MM.1S (cell line): ENCODE measurements around the gene PDE1C.

Source experiments
- DNase-seq: peaks from one replicate; pipeline ENCODE4 v3.0.0-alpha.2; 2015
- H2AFZ ChIP-seq: fragments of 300-600 bp; sonication (generic); 2 replicates; pipeline ENCODE4 v1.6.0; 2016; ENCODE audit warnings: antibody characterized with exemption, low read length
- H3F3A ChIP-seq: fragments of 300-600 bp; sonication (generic); 2 replicates; pipeline ENCODE4 v1.6.1; 2016; ENCODE audit warnings: mild to moderate bottlenecking, antibody characterized with exemption, low read length, moderate library complexity, mixed read lengths; ENCODE audit not compliant: insufficient read depth
- H3K27ac ChIP-seq: fragments of 300-600 bp; sonication (generic); 2 replicates; pipeline ENCODE4 v1.5.1; 2016; ENCODE audit warnings: mild to moderate bottlenecking, low read length
- H3K27me3 ChIP-seq: fragments of 300-600 bp; sonication (generic); replicated peaks from 2 replicates; pipeline ENCODE4 v1.6.0; 2016; ENCODE audit warnings: low read length; ENCODE audit not compliant: insufficient read depth
- H3K36me3 ChIP-seq: fragments of 300-600 bp; sonication (generic); replicated peaks from 2 replicates; pipeline ENCODE4 v1.6.1; 2016; ENCODE audit warnings: mild to moderate bottlenecking, low read length, mixed read lengths; ENCODE audit not compliant: insufficient read depth
- H3K4me1 ChIP-seq: fragments of 300-600 bp; sonication (generic); 2 replicates; pipeline ENCODE4 v1.6.1; 2016; ENCODE audit warnings: low read length, mixed read lengths
- H3K4me2 ChIP-seq: fragments of 300-600 bp; sonication (generic); 2 replicates; pipeline ENCODE4 v1.6.0; 2016; ENCODE audit warnings: low read depth, low read length
- H3K4me3 ChIP-seq: fragments of 300-600 bp; sonication (generic); 2 replicates; pipeline ENCODE4 v1.5.1; 2016; ENCODE audit warnings: low read length, mixed read lengths
- H3K79me2 ChIP-seq: fragments of 300-600 bp; sonication (generic); 2 replicates; pipeline ENCODE4 v1.6.1; 2016; ENCODE audit warnings: mixed run types, low read length, mixed read lengths
- H3K9ac ChIP-seq: fragments of 300-600 bp; sonication (generic); 2 replicates; pipeline ENCODE4 v1.6.1; 2016; ENCODE audit warnings: low read length, mixed read lengths
- H3K9me2 ChIP-seq: fragments of 300-600 bp; sonication (generic); replicated peaks from 2 replicates; pipeline ENCODE4 v1.6.1; 2016; ENCODE audit warnings: mild to moderate bottlenecking, low read length, mixed read lengths; ENCODE audit not compliant: insufficient read depth
- H3K9me3 ChIP-seq: fragments of 300-600 bp; sonication (generic); replicated peaks from 2 replicates; pipeline ENCODE4 v1.6.1; 2016; ENCODE audit warnings: mild to moderate bottlenecking, low read length, mixed read lengths; ENCODE audit not compliant: insufficient read depth
- H4K20me1 ChIP-seq: fragments of 300-600 bp; sonication (generic); 2 replicates; pipeline ENCODE4 v1.6.1; 2016; ENCODE audit warnings: mild to moderate bottlenecking, low read length, moderate library complexity, mixed read lengths; ENCODE audit not compliant: insufficient read depth
- CTCF ChIP-seq: fragments of 300-600 bp; sonication (generic); IDR thresholded peaks from 2 replicates; pipeline ENCODE4 v1.5.1; 2016; ENCODE audit warnings: antibody characterized with exemption, low read length, mixed read lengths
- EZH2 ChIP-seq: fragments of 300-600 bp; sonication (generic); optimal IDR thresholded peaks from 2 replicates; pipeline ENCODE3; 2017; ENCODE audit warnings: low read depth, mild to moderate bottlenecking, antibody characterized with exemption, low read length, mixed read lengths
- EZH2phosphoT487 ChIP-seq: fragments of 300-600 bp; sonication (generic); IDR thresholded peaks from 2 replicates; pipeline ENCODE4 v1.6.1; 2018; ENCODE audit warnings: antibody characterized with exemption, low read length

The PDE1C gene

GRCh38 chr7:32070406-32071360 is at the start of gene PDE1C:
PDE1C (minus strand) TSS chr7:32070407.
- Histone ChIP-seq H3K4me3 (no peak within 1 kb of the TSS), H4K20me1 (no peaks in the 10 kb centered on the region), H3K4me1 (no peaks in the 10 kb centered on the region), H3K36me3 (no peaks in the 10 kb centered on the region), H3K79me2 (no peaks in the 10 kb centered on the region), H3K9me3 (no peaks in the 10 kb centered on the region), H3K9ac (no peak within 1 kb of the TSS), H2AFZ (no peak within 1 kb of the TSS), H3K27ac (no peak within 1 kb of the TSS), H3K27me3 (no peaks in the 10 kb centered on the region), H3K4me2 (no peak within 1 kb of the TSS), H3K9me2 (no peaks in the 10 kb centered on the region), H3F3A (no peaks in the 10 kb centered on the region)
- no peak for DNase-seq
- TF ChIP-seq EZH2 (no peak), EZH2phosphoT487 (no peak), CTCF (no peak)

GRCh38 chr7:32119790-32120196 is 49.6 kb upstream of the PDE1C start:
- H3K9me3 ChIP-seq, result no peaks in the 10 kb centered on the region
- no peak overlapping the region for H3K9ac ChIP-seq
- H3F3A ChIP-seq, result no peaks in the 10 kb centered on the region
- H3K9me2 ChIP-seq, result no peaks in the 10 kb centered on the region
- no peak overlapping the region for H3K27ac ChIP-seq
- no peak for DNase-seq
- no peaks in the 10 kb centered on the region for H3K79me2 ChIP-seq
- H3K36me3 ChIP-seq, result no peaks in the 10 kb centered on the region
- no peaks in the 10 kb centered on the region for H4K20me1 ChIP-seq
- no peak for TF ChIP-seq EZH2phosphoT487
- no peak for TF ChIP-seq EZH2
- no peak for TF ChIP-seq CTCF
- H3K4me3 ChIP-seq, result no peak overlapping the region
- H3K4me2 ChIP-seq, result no peak overlapping the region
- H3K4me1 ChIP-seq, result no peaks in the 10 kb centered on the region
- no peak overlapping the region for H2AFZ ChIP-seq
- no peaks in the 10 kb centered on the region for H3K27me3 ChIP-seq

- no peaks in the 10 kb centered on the region for H3K9me2 ChIP-seq
- H3K9me3 ChIP-seq, result no peaks in the 10 kb centered on the region
- no peaks in the 10 kb centered on the region for H3K27me3 ChIP-seq
- H3K4me1 ChIP-seq, result no peaks in the 10 kb centered on the region
- no peak for DNase-seq
- H4K20me1 ChIP-seq, result no peaks in the 10 kb centered on the region
- H2AFZ ChIP-seq, result no peak overlapping the region
- H3F3A ChIP-seq, result no peaks in the 10 kb centered on the region
- TF ChIP-seq CTCF (no peak), EZH2phosphoT487 (no peak), EZH2 (no peak)
- no peak overlapping the region for H3K4me3 ChIP-seq
- no peaks in the 10 kb centered on the region for H3K79me2 ChIP-seq
- no peak overlapping the region for H3K27ac ChIP-seq
- no peak overlapping the region for H3K4me2 ChIP-seq
- no peaks in the 10 kb centered on the region for H3K36me3 ChIP-seq
- no peak overlapping the region for H3K9ac ChIP-seq
Observed at GRCh38 chr7:32117837-32118236, 47.6 kb upstream of the PDE1C start.
